IgD-negative memory B cell (primary cell): ENCODE data around the gene NRARP. TPM values are rescaled to one million over a fixed set of nuclear protein-coding genes. Genes with fewer than 3 reads are reported as not detected.

Experiments
- H3K27ac Mint-ChIP-seq, 3 donors: one replicate each; pipeline ENCODE4 v1.8.0; 2020 to 2022; ENCODE audit warnings: mild to moderate bottlenecking in 3 of 3, mixed read lengths in 3 of 3, moderate library complexity in 1 of 3
- H3K27me3 Mint-ChIP-seq: one replicate; pipeline ENCODE4 v1.8.0; 2021; ENCODE audit warnings: mixed read lengths
- H3K36me3 Mint-ChIP-seq: one replicate; pipeline ENCODE4 v1.8.0; 2020; ENCODE audit warnings: mild to moderate bottlenecking, mixed read lengths
- H3K4me1 Mint-ChIP-seq, 3 donors: one replicate each; pipeline ENCODE4 v1.8.0; 2020 to 2022; ENCODE audit warnings: mixed read lengths in 3 of 3, mild to moderate bottlenecking in 1 of 3
- H3K4me3 Mint-ChIP-seq, 4 donors: one replicate each; pipeline ENCODE4 v1.8.0; 2020 to 2022; ENCODE audit warnings: mild to moderate bottlenecking in 4 of 4, mixed read lengths in 4 of 4, moderate library complexity in 3 of 4
- H3K9me3 Mint-ChIP-seq, 3 donors: one replicate each; pipeline ENCODE4 v1.8.0; 2020 to 2021; ENCODE audit warnings: mixed read lengths in 3 of 3, mild to moderate bottlenecking in 1 of 3
- polyA plus RNA-seq: library from polyadenylated mRNA; unstranded; fragments of 300-500 nt; fragmentation: Illumina TruSeq; gene quantifications from one replicate; pipeline ENCODE4 v1.2.3, GENCODE V29; 2021

Gene NRARP
- polyA plus RNA-seq, 1 donor from 2014 or later = not detected

GRCh38 chr9:137293094-137293481, 9.0 kb downstream of the NRARP start:
- Mint-ChIP-seq H3K4me1 (peaks cover 3 to 5% (median 3%) of the 10 kb centered on the region in 3 donors), H3K27ac (no peak overlapping the region), H3K4me3 (no peak overlapping the region), H3K36me3 (no peaks in the 10 kb centered on the region), H3K27me3 (peaks cover 15% of the 10 kb centered on the region), H3K9me3 (peaks cover 0 to 6% (median 0%) of the 10 kb centered on the region in 3 donors)

DNA sequence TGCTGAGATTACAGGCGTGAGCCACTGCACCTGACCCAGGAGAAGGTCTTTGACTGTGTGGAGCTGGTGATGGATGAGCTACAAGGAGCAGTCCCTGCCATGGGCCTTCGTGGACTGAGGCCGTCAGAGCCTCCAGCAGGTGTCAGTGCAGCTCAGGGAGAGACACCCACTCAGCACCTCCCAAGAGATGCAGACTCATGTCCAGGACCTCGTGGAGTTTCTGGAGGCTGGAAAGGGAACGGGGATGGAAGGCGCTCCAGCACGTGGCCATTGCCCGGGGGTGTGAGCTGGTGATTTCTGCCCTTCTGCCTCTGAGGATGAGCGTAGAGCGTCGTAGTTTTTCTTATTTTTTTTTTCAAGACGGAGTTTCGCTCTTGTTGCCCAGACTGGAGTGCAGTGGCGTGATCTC, 15.1 kb downstream of the NRARP start:
- Mint-ChIP-seq H3K27ac (peak overlapping the region; percentile 86 to 92 (median 91)), H3K4me3 (peak overlapping the region in 3 of 4 donors; percentile 70 to 78 (median 76))

GRCh38 chr9:137281345-137282116, 20.5 kb downstream of the NRARP start:
- Mint-ChIP-seq H3K9me3 (no peaks in the 10 kb centered on the region), H3K4me3 (peak overlapping the region in 3 of 4 donors; percentile 80 to 82 (median 81)), H3K4me1 (peaks cover 13 to 28% (median 15%) of the 10 kb centered on the region in 3 donors), H3K36me3 (peaks cover 2% of the 10 kb centered on the region), H3K27me3 (no peaks in the 10 kb centered on the region), H3K27ac (peak overlapping the region in 2 of 3 donors; percentile 90 to 95)

More for the DNA sequence above, 15.1 kb downstream of the NRARP start:
- Mint-ChIP-seq H3K9me3 (no peaks in the 10 kb centered on the region), H3K27me3 (no peaks in the 10 kb centered on the region), H3K4me1 (peaks cover 18 to 24% (median 22%) of the 10 kb centered on the region in 3 donors), H3K36me3 (peaks cover 2% of the 10 kb centered on the region)

DNA sequence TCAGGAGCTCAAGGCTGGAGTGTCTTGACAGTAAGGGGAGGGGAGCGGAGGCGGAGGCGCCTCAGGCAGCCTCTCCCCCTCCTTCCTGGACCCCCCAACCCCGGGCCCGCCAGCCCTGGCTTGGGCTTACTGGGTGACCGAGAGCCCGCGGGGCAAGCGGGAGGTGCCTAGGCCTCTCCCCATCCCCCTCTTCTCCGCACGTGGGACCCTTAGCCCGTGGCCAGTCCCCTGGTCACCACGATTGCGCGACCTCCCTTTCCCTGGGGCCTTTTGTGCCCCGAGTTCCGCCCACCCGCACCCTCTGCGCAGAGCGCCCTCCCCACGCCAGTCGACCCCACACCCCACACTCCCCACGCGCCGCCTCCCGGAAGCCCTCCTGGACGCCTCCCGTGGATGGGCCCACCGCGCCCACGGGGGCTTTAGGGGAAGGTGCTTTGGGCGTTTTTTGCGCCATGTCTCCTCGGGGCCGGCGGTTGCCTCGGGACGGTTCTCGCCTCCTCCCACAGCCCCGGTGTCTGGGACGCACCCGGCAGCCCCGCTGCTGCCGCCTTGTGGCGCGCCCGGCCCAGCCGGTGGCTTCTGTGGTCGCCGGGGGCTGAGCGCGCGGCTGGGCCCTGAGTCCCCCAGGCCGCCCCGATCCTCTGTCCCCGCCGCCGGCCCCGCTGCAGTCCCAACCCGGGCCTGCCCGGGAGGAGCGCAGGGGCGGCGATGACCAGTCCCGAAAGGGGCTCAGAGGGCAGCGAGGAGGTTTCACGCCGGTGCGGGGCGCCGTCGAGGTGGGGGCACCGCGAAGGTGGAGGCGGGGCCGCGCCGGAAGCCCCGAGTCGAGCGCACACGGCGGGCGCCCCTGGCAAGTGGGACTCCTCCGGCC, 21.4 kb downstream of the NRARP start:
- Mint-ChIP-seq H3K36me3 (peaks cover 2% of the 10 kb centered on the region), H3K4me3 (peak overlapping the region in 2 of 4 donors; percentile 70 to 73), H3K4me1 (peaks cover 7 to 27% (median 10%) of the 10 kb centered on the region in 3 donors), H3K27me3 (no peaks in the 10 kb centered on the region), H3K9me3 (no peaks in the 10 kb centered on the region), H3K27ac (peak overlapping the region in 1 of 3 donors; percentile 64)

DNA sequence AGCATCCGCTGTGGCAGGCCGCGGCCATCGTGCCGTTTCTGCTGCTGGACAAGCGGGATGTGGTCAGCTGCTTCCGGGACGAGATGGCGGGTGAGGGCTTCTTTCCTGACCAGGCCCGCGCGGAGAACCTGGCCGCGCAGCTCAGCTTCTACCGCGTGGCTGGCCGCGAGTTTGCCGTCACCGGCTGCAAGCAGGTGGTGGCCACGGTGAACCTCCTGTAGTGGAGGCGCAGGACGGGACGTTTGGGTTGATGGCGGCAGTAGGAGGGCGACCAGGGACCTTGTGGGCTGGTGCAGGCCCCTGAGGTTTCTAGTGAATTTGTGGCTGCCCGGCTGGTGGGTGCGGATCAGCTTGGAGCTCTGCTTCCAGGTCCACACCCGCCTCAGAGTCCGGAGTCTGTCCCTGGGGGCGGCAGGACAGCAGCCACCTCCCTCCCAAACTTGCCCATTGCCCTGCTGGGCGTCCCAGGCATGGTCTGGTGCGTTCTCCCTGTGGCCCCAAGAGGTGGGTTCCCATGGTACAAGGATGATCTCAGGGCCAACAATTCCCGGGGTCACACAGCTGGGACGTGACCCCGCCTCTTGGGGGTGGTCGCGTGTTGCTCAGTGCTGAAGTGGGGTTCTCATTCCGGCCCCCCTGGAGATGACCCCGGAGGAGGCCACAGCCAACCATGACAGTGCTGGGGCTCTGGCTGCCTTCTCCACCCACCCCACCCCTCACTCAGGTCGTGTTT, 22.2 kb downstream of the NRARP start:
- Mint-ChIP-seq H3K27me3 (no peaks in the 10 kb centered on the region), H3K36me3 (peaks cover 2% of the 10 kb centered on the region), H3K9me3 (no peaks in the 10 kb centered on the region), H3K4me3 (peak overlapping the region in 3 of 4 donors; percentile 25 to 73 (median 40)), H3K4me1 (peaks cover 7 to 35% (median 18%) of the 10 kb centered on the region in 3 donors), H3K27ac (peak overlapping the region in 2 of 3 donors; percentile 23 to 64)

GRCh38 chr9:137278721-137279711, 23.1 kb downstream of the NRARP start:
- Mint-ChIP-seq H3K9me3 (no peaks in the 10 kb centered on the region), H3K27ac (peak overlapping the region in 1 of 3 donors; percentile 64), H3K4me1 (peaks cover 12 to 39% (median 24%) of the 10 kb centered on the region in 3 donors), H3K27me3 (no peaks in the 10 kb centered on the region), H3K4me3 (peak overlapping the region in 2 of 4 donors; percentile 40 to 44), H3K36me3 (peaks cover 2% of the 10 kb centered on the region)

GRCh38 chr9:137278061-137278701, 23.9 kb downstream of the NRARP start:
- H3K9me3 Mint-ChIP-seq = no peaks in the 10 kb centered on the region
- H3K4me1 Mint-ChIP-seq = peaks cover 12 to 36% (median 24%) of the 10 kb centered on the region in 3 donors
- peak overlapping the region; percentile 53 to 67 (median 67) for H3K27ac Mint-ChIP-seq
- H3K36me3 Mint-ChIP-seq = peaks cover 2% of the 10 kb centered on the region
- H3K4me3 Mint-ChIP-seq = peak overlapping the region; percentile 77 to 95 (median 88)
- no peaks in the 10 kb centered on the region for H3K27me3 Mint-ChIP-seq

- H3K4me3 Mint-ChIP-seq = peak within 1 kb of the TSS; percentile 77 to 95 (median 88)
- H3K4me1 Mint-ChIP-seq = peaks cover 7 to 29% (median 18%) of the 10 kb centered on the region in 3 donors
- no peaks in the 10 kb centered on the region for H3K9me3 Mint-ChIP-seq
- no peaks in the 10 kb centered on the region for H3K27me3 Mint-ChIP-seq
- peak within 1 kb of the TSS; percentile 67 to 92 (median 91) for H3K27ac Mint-ChIP-seq
- peaks cover under 1% of the 10 kb centered on the region for H3K36me3 Mint-ChIP-seq
Measured at GRCh38 chr9:137277329-137278041, 24.6 kb downstream of the NRARP start, which contains the start of gene TOR4A. Gene TOR4A (plus strand): TSS chr9:137277726. CDS start chr9:137278690, 964 bp downstream.

DNA sequence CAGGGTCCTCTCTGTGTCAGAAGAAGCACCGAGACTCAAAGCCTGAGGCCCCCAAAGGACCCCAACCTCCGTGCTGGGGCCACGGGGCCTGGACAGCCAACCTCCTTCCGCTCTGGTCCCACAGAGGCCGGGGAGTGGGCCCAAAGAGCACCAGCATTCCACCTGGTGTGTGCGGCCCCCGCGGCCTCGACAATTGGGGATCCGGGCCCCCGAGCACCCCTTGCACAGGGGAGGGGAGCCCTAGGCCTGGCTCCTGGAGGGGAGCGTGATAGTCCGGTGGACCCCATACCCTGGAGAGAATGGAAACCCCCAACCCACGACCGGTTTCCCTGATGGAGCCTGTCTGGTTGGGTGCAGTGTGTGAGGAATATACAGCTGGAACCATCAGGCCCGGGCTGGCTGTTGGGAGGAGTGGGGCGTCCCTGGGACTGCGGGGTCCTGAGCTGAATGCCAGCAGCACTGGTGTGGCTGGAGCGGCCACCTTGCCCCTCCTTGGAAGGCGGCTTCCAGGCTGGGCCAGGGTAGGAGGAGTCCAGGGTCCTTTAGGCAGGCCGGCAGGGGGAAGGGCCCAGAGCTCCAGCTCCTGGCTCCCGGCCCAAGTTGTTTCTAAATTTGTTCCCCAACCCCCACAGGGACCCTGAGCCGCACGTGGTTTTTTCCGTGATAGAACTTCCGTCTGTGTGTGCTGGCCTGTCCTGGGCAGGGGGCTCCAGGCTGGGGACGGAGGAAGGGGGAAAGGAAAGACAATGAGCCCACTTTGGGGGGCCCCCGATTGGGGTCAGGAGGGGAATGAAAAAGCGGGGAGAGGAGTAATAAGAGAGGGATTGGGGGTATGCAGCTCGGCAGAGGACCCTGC, 25.4 kb downstream of the NRARP start:
- Mint-ChIP-seq H3K36me3 (no peaks in the 10 kb centered on the region), H3K27ac (peak overlapping the region; percentile 67 to 92 (median 91)), H3K9me3 (no peaks in the 10 kb centered on the region), H3K4me1 (peaks cover 5 to 24% (median 16%) of the 10 kb centered on the region in 3 donors), H3K4me3 (peak overlapping the region; percentile 77 to 95 (median 88)), H3K27me3 (no peaks in the 10 kb centered on the region)

DNA sequence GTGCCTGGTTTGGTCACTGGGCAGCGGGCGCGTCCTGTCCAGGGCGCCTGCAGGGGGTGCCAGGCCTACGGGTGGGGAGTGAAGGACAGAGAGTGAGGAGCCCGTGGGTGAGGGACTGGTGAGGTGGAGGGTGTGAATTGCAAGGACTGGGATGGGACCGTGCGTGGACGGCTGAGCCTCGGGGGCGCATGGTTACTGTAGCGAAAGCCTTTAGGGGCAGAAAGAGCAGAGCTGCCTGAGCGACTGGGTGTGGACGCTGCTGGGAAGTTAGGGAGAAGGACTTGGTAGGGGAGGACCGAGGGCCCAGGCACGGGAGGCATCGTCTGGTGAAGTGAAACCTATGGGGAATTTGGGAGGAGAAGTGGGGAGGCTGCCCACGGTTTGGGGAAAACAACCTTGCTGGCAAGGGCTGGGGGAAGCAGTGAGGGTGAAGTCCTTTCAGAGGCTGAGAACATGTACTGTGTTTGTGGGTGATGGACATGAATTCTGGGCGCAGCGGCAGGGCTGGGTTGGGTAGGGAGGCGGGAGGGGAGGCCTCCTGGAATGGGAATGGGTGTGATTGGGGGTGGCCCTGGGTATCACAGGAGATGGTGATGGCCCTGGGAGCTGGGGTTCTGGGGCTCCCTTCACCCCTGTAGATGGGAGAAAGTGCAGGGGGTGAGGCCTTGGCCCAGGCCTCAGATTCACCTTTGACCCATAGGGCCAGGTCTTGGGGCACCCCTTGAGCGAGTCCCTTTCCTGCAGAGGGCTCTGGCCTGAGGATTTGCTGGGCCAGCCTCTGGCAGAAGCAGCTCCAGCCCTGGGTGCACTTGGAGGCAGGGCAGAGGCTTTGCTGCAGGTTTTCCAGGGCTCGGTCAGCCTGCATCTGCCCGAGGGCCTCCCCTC, 26.2 kb downstream of the NRARP start:
- Mint-ChIP-seq H3K9me3 (no peaks in the 10 kb centered on the region), H3K36me3 (peaks cover 3% of the 10 kb centered on the region), H3K27me3 (no peaks in the 10 kb centered on the region), H3K4me3 (peak overlapping the region; percentile 70 to 95 (median 82)), H3K4me1 (peaks cover 5 to 31% (median 23%) of the 10 kb centered on the region in 3 donors), H3K27ac (peak overlapping the region; percentile 36 to 76 (median 54))

DNA sequence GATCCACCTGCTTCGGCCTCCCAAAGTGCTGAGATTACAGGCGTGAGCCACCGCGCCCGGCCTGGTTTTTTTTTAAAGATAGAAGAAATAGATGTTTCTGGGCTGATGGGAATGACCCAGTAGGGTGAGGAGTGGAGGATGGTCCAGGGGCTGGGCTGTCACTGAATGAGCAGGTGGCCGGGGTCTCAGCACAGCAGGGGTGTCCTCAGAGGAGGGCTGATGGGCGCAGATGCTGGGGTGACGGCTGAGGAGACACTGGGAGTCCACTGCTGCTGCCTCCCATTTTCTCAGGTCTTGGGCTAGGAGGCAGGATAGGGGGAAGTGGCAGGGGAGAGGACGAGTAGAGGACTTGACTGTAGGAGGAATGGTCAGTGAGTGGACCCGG, 26.9 kb downstream of the NRARP start:
- Mint-ChIP-seq H3K9me3 (no peaks in the 10 kb centered on the region), H3K4me3 (peak overlapping the region; percentile 70 to 91 (median 82)), H3K27ac (peak overlapping the region; percentile 36 to 76 (median 74)), H3K27me3 (no peaks in the 10 kb centered on the region), H3K36me3 (peaks cover 3% of the 10 kb centered on the region), H3K4me1 (peaks cover 5 to 31% (median 25%) of the 10 kb centered on the region in 3 donors)
